ENCODE data around the gene MTUS2.

MTUS2 gene

DNA sequence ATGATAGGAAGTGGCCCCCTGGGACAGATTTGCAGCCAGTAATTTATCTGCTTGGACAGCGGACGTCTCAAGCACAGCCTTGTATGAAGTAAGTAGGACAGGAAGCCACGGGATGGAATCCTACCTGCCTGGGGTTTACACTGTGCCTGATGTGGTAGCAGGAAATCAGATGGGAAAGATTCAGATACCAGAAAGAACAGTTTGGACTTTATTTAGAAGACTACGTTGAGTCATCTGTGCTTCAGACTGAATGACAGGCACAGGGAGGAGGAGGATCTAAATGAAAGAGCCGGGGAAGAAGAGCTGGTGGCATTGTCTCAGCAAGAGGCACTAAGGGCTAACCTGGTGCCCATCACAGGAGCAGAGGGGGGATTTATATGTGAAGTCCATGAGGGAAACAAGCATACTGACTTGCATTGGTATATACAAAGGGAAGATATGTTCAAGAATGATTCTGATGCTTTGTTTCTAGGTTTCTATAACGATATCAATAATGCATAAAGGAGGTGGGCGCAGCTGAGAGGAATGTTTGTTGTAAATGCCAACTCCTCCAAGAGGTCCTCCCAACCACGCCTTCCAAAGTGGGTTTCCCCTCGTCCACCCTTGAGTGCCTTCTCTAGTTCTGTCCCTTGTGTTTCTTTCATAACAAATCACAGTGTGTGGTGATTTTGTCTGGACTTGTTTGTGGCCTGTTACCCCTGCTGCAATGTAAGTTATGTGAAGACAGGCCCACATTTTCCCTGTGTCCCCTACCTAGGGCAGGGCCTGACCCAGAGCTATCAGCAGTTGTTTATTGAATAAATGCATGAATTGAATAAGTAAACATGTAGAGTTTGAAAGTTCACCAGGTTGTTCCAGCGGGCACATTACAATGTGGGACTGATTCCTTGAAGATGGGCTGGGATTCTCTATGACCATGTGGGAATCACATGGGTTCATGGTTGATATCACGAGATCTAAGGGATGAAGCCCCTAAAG, 446.9 kb downstream of the MTUS2 start:
- H3K27ac ChIP-seq: no peak overlapping the region
- TF ChIP-seq, protein P1, sequence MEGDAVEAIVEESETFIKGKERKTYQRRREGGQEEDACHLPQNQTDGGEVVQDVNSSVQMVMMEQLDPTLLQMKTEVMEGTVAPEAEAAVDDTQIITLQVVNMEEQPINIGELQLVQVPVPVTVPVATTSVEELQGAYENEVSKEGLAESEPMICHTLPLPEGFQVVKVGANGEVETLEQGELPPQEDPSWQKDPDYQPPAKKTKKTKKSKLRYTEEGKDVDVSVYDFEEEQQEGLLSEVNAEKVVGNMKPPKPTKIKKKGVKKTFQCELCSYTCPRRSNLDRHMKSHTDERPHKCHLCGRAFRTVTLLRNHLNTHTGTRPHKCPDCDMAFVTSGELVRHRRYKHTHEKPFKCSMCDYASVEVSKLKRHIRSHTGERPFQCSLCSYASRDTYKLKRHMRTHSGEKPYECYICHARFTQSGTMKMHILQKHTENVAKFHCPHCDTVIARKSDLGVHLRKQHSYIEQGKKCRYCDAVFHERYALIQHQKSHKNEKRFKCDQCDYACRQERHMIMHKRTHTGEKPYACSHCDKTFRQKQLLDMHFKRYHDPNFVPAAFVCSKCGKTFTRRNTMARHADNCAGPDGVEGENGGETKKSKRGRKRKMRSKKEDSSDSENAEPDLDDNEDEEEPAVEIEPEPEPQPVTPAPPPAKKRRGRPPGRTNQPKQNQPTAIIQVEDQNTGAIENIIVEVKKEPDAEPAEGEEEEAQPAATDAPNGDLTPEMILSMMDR (conservative IDR thresholded peaks at IDR 0.05): no peak

DNA sequence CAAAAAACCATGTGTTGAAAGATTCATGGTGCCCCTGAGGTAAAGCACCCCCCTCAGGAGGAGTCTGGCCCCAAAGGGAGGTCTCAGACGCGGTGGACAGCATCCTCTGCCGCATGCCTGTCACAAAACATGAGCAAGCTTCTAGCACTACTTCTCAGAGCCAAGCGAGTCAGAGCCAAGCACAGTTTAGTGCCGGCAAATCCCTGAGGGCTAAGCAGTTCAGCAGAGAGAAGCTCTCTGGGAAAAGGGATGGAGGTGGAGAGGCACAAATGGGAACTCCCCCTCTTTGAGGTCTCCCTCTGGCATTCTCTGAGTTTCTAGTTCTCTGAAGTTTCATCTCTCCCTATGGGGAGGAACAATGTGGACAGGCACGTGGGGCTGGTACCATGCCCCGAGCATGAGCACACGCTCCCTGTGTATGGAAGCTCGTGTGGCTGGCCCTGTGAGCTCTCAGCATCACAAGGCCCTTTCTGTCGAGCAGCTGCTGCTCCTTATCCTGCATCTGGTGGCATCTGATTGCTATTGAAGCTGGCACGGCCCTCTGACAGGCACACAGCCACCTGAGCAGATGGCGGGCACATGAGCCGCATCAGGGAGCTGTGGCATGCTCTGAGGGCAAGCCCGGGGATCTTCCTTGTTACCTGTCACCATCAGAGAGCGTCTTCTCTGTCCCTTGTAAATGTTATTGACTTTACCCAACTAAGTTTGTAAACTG, 450.3 kb downstream of the MTUS2 start:
- TF ChIP-seq, protein P1 (conservative IDR thresholded peaks at IDR 0.05): no peak
- H3K27ac ChIP-seq: no peak overlapping the region

DNA sequence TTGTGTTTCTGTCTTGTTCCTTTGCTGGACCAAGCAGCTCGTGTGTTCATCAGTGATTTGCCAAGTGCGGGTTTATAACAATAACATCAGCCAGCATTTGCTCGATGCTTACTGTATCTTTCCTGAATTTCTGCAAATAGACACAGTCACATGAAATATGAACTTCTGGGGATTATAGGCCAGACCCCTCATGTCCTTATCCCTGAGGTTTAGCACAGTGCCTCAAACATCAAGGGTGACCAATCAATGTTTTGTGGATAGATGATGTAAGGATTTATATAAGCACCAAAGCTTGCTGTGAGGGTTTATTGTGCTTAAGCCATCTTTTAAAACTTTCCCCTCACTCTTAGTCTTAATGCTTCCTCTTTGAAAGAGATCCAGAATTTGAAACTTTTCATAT, 451.5 kb downstream of the MTUS2 start:
- TF ChIP-seq, protein P1 (conservative IDR thresholded peaks at IDR 0.05): no peak
- no peak overlapping the region for H3K27ac ChIP-seq

DNA sequence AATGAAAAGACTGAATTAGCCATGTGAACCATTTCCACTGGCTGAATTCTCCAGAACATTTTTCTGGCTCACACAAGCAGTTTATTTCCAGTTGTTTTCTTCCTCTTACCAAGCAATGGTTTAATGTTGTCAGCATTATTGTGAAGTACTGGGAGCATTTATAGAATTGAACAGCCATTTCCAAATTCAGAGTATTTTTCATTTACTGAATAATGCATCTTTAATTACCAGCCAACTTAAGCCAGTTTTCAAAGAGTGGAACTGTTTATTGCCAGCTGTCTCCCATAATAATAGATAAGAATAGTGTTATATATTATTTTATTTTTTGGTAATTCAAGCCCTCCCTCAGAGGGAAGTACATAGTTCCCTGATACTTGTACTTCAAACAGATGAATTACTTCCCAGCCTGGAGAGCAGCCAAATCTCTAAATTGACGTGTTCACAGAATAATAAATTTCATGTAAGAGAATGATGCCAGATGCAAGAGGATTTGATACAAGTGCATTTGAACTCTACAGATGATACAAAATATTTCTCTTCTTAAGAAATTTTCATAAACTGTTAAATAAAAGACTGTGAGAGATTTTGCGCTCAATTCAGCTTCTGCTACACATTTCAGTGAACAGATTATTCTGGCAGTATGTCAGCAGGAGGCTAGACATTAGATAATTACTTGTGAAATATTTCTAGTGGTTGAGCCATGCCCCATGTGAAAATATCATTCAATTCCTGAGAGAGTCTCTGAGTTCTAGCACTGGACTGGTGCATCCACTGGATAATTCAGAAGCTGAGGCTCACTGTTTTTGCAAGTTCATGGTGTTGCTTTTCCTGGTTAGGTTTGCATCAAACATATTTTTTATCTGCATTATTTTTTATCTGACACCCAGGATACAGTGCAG, 459.5 kb downstream of the MTUS2 start:
- TF ChIP-seq, protein P1 (conservative IDR thresholded peaks at IDR 0.05): no peak
- H3K27ac ChIP-seq: no peak overlapping the region

DNA sequence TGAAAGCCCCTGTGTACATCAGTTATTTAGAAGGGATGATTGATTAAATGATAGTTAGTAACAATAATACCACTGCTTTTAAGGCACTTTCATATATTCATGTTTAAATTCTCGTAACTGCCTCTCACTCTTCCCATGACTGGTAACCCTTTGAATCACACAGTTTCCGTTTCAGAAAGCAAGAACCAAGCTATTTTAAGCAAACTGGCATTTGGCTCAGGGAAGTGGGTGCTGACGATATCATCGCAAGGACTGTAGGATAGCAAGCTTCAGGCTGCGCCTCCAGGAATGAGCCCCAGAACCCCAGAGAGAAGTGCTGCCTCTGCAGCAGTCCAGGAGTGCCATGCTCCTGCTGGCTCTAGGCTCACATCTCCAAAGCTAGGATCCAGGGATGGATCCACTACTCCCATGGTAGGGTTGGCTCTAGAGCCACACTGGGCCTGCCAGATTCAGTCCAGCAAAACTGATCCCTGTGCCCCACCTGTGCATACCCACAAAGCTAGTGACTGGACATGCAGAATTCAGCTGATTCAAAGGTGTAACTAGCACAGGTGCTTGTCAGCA, 461.9 kb downstream of the MTUS2 start:
- TF ChIP-seq, protein P1 (conservative IDR thresholded peaks at IDR 0.05): no peak
- no peak overlapping the region for H3K27ac ChIP-seq

DNA sequence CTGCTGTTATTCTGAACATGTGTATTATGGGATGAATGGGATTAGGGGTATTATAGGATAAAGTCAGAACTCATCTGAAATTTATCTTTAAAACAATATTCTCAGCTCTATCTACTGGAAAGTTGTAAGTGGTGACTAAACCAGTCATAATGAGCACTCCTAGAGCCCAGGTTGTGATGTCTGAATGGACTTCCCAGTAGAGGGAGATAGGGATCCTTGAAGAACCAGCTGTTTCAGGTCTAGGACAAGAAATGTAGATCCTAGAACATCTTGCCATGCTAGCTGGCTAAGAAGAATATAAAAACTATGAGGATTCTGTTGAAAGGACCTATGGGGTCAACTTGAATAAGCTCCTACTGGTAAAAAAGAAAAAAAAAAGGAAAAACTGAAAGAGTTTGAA, 464.6 kb downstream of the MTUS2 start:
- TF ChIP-seq, protein P1 (conservative IDR thresholded peaks at IDR 0.05): peak; percentile 64
- no peak overlapping the region for H3K27ac ChIP-seq
